Erythroblast (primary cell): Measurements from ENCODE around the gene DARS1.

Experiments
- DNase-seq, 2 experiments: peaks; one replicate each; lab custom pipeline; 2025; lab: John Stamatoyannopoulos, UW
- GATA1 ChIP-seq: IDR thresholded peaks from 2 replicates; pipeline ENCODE4 v1.6.1; 2011; ENCODE audit warnings: low read depth, mild to moderate bottlenecking, control low read depth, low read length, moderate library complexity
- POLR2A ChIP-seq: IDR thresholded peaks from 2 replicates; pipeline ENCODE4 v1.6.1; 2011; ENCODE audit warnings: mild to moderate bottlenecking, low read length

DARS1 gene

GRCh38 chr2:136008205-136008865 lies 22.9 kb upstream of the DARS1 start:
- no peak for DNase-seq
- TF ChIP-seq GATA1 = no peak
- no peak for TF ChIP-seq POLR2A

- DNase-seq = no peak
- TF ChIP-seq POLR2A (no peak), GATA1 (no peak)
These were observed 21.2 kb upstream of the DARS1 start for GRCh38 chr2:136006658-136007057.

- TF ChIP-seq GATA1 (no peak), POLR2A (no peak)
- DNase-seq = no peak
These were observed 20.2 kb upstream of the DARS1 start for GRCh38 chr2:136005462-136006196.

- no peak for TF ChIP-seq GATA1
- no peak for TF ChIP-seq POLR2A
- DNase-seq = no peak
These were observed 19.5 kb upstream of the DARS1 start for GRCh38 chr2:136004965-136005364.

- TF ChIP-seq POLR2A (no peak), GATA1 (no peak)
- DNase-seq = no peak
These were observed 15.7 kb upstream of the DARS1 start for GRCh38 chr2:136001131-136001530.

- TF ChIP-seq GATA1 = no peak
- no peak for TF ChIP-seq POLR2A
- DNase-seq = no peak
These were observed 15.1 kb upstream of the DARS1 start for GRCh38 chr2:136000502-136000901.

- no peak for DNase-seq
- no peak for TF ChIP-seq GATA1
- TF ChIP-seq POLR2A = no peak
These were observed 14.5 kb upstream of the DARS1 start for GRCh38 chr2:135999899-136000298.

GRCh38 chr2:135998879-135999278 lies 13.5 kb upstream of the DARS1 start:
- TF ChIP-seq POLR2A = no peak
- TF ChIP-seq GATA1 = no peak
- DNase-seq = no peak

- no peak for DNase-seq
- TF ChIP-seq GATA1 = no peak
These were observed 12.0 kb upstream of the DARS1 start for GRCh38 chr2:135997380-135997779.

GRCh38 chr2:135996304-135996703 lies 10.9 kb upstream of the DARS1 start:
- TF ChIP-seq POLR2A (no peak), GATA1 (no peak)

GRCh38 chr2:135994281-135994680 lies 8.9 kb upstream of the DARS1 start:
- no peak for DNase-seq
- no peak for TF ChIP-seq POLR2A
- TF ChIP-seq GATA1 = no peak

More at GRCh38 chr2:135996304-135996703, 10.9 kb upstream of the DARS1 start:
- DNase-seq = no peak

- no peak for DNase-seq
- no peak for TF ChIP-seq GATA1
- no peak for TF ChIP-seq POLR2A
These were observed 8.0 kb upstream of the DARS1 start for GRCh38 chr2:135993421-135993820.

GRCh38 chr2:135991861-135992260 lies 6.4 kb upstream of the DARS1 start:
- DNase-seq = no peak
- TF ChIP-seq GATA1 = no peak
- no peak for TF ChIP-seq POLR2A

- no peak for TF ChIP-seq POLR2A
- TF ChIP-seq GATA1 = no peak
- no peak for DNase-seq
These were observed 2.0 kb upstream of the DARS1 start for GRCh38 chr2:135987441-135987840.
